ENCODE measurements around the gene C19orf67. TPM values are rescaled to one million over a fixed set of nuclear protein-coding genes. Genes with fewer than 3 reads are reported as not detected.
"Not testable (repeated sequence)": the region's sequence is repeated elsewhere in the genome, so short reads cannot be mapped to it uniquely, and the experiment has no call there.

C19orf67 gene
- total RNA-seq, 2 donors from 2014 or later: 0.97 TPM; not detected in 1

DNA sequence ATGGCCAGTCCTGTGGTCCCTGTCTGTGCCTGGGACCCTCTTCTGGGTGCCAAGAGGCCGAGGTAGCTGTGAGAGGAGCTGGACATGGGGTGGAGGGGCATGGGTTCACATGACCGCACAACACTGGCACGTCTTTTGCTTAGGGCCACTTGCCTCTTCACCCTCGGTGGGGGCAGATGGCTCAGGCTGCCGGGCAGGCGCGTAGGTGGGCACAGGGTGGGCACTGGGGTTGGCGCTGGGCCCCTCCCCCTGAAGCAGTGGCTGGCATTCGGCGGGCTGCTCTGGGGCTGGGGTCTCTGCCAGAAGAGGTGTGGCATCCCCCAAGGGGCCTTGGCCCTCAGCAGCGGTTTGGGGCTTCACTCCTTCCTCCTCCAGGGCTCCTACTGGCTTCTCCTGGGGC, 32.1 kb downstream of the C19orf67 start:
- DNase-seq (ENCODE audit: low spot score): no peak
- no peak for TF ChIP-seq POLR2A (IDR thresholded peaks at IDR 0.05)
- TF ChIP-seq, protein P1, sequence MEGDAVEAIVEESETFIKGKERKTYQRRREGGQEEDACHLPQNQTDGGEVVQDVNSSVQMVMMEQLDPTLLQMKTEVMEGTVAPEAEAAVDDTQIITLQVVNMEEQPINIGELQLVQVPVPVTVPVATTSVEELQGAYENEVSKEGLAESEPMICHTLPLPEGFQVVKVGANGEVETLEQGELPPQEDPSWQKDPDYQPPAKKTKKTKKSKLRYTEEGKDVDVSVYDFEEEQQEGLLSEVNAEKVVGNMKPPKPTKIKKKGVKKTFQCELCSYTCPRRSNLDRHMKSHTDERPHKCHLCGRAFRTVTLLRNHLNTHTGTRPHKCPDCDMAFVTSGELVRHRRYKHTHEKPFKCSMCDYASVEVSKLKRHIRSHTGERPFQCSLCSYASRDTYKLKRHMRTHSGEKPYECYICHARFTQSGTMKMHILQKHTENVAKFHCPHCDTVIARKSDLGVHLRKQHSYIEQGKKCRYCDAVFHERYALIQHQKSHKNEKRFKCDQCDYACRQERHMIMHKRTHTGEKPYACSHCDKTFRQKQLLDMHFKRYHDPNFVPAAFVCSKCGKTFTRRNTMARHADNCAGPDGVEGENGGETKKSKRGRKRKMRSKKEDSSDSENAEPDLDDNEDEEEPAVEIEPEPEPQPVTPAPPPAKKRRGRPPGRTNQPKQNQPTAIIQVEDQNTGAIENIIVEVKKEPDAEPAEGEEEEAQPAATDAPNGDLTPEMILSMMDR (IDR thresholded peaks at IDR 0.05): no peak
- no peak for TF ChIP-seq POLR2AphosphoS5 (IDR thresholded peaks at IDR 0.05)
- WGBS: 93% methylated on average over 9 of the region's 11 CpGs
- H3K36me3 ChIP-seq: no peaks in the 10 kb centered on the region
- no peak overlapping the region for H3K27ac ChIP-seq
- H3K9me3 ChIP-seq: no peaks in the 10 kb centered on the region
- H3K4me3 ChIP-seq: no peak overlapping the region
- H3K4me1 ChIP-seq (replicated peaks): no peaks in the 10 kb centered on the region
- intact Hi-C loops (cut with DNase I): no loop called here
- H3K27me3 ChIP-seq (replicated peaks; ENCODE audit: insufficient read depth): no peaks in the 10 kb centered on the region

DNA sequence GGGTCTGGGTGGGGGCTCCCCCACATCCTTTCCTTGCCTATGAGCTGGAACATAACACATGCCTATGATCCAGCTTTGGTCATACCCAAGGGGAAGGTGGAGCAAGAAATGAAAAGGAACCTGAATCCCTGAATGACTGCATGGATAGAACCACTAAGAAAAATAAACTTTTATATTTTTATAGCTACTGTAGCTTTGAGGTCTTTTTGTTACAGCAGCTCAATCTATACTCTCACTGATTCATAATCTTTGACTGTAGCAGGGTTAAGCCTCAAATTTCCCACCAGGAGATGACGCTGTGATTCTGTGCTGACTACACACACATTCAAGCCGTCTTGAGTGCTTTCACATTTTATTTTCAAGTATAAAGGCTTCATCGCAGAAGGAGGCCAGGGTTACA, 32.6 kb downstream of the C19orf67 start:
- intact Hi-C loops (cut with DNase I): no loop called here
- TF ChIP-seq POLR2AphosphoS5 (IDR thresholded peaks at IDR 0.05) (no peak), POLR2A (IDR thresholded peaks at IDR 0.05) (no peak)
- TF ChIP-seq, protein P1 (IDR thresholded peaks at IDR 0.05): no peak
- Histone ChIP-seq H3K9me3 (no peaks in the 10 kb centered on the region), H3K27me3 (replicated peaks; ENCODE audit: insufficient read depth) (no peaks in the 10 kb centered on the region), H3K4me3 (no peak overlapping the region), H3K36me3 (no peaks in the 10 kb centered on the region), H3K27ac (no peak overlapping the region), H3K4me1 (replicated peaks) (no peaks in the 10 kb centered on the region)
- 91% methylated on average over 3 of the region's 3 CpGs for WGBS
- no peak for DNase-seq (ENCODE audit: low spot score)

DNA sequence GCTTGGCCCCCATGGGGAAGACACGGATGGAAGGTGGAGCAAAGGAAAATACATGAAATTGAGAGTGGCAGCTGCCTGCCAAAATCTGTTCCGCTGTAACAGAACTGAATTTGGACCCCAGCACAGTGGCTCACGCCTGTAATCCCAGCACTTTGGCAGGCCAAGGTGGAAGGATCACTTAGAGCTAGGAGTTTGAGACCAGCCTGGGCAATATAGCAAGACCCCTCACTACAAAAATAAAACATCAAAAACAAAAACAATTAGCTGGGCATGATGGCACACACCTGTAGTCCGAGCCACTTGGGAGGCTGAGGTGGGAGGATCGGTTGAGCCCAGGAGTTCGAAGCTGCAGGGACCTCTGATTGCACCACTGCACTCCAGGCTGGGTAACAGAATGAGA, 33.1 kb downstream of the C19orf67 start:
- Histone ChIP-seq H3K4me1 (replicated peaks) (no peaks in the 10 kb centered on the region), H3K36me3 (no peaks in the 10 kb centered on the region), H3K9me3 (no peaks in the 10 kb centered on the region), H3K4me3 (no peak overlapping the region), H3K27ac (no peak overlapping the region), H3K27me3 (replicated peaks; ENCODE audit: insufficient read depth) (no peaks in the 10 kb centered on the region)
- WGBS: 83% methylated on average over 6 of the region's 6 CpGs
- intact Hi-C loops (cut with DNase I): no loop called here
- TF ChIP-seq POLR2AphosphoS5 (IDR thresholded peaks at IDR 0.05) (no peak), POLR2A (IDR thresholded peaks at IDR 0.05) (no peak)
- TF ChIP-seq, protein P1 (IDR thresholded peaks at IDR 0.05): no peak
- no peak for DNase-seq (ENCODE audit: low spot score)

DNA sequence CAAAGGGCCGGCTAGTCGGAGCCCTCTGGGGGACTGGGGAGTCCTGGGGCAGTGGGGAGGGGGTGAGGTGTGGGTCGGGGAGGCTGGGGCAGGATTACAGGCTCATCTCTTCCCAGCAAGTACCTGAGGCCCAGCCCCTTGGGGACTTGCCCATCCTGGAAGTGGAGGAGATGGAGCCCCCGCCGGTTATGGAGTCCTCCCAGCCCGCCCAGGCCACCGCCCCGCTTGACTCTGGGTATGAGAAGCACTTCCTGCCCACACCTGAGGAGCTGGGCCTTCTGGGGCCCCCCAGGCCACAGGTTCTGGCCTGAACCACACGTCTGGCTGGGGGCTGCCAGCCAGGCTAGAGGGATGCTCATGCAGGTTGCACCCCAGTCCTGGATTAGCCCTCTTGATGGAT, 33.6 kb downstream of the C19orf67 start:
- no peak overlapping the region for H3K4me3 ChIP-seq
- no peaks in the 10 kb centered on the region for H3K9me3 ChIP-seq
- DNase-seq (ENCODE audit: low spot score): no peak
- no peaks in the 10 kb centered on the region for H3K4me1 ChIP-seq (replicated peaks)
- WGBS: 77% methylated on average over 9 of the region's 9 CpGs
- TF ChIP-seq, protein P1 (IDR thresholded peaks at IDR 0.05): no peak
- no peak for TF ChIP-seq POLR2A (IDR thresholded peaks at IDR 0.05)
- no peak for TF ChIP-seq POLR2AphosphoS5 (IDR thresholded peaks at IDR 0.05)
- H3K27ac ChIP-seq: no peak overlapping the region
- no peaks in the 10 kb centered on the region for H3K27me3 ChIP-seq (replicated peaks; ENCODE audit: insufficient read depth)
- no peaks in the 10 kb centered on the region for H3K36me3 ChIP-seq
- intact Hi-C loops (cut with DNase I): no loop called here

DNA sequence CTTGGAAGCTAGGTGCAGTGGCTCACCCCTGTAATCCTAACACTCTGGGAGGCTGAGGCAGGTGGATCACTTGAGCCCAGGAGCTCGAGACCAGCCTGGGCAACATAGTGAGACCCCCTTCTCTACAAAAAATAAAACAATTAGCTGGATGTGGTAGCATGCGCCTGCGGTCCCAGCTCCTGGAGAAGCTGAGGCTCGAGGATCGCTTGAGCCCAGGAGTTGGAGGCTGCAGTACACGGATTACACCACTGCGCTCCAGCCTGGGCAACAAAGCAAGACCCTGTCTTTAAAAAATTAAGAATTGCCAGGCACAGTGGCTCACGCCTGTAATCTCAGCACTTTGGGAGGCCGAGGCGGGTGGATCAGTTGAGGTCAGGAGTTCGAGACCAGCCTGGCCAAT, 34.6 kb downstream of the C19orf67 start:
- H3K27me3 ChIP-seq (replicated peaks; ENCODE audit: insufficient read depth); DNase-seq (ENCODE audit: low spot score); intact Hi-C loops (cut with DNase I); H3K4me3 ChIP-seq; H3K36me3 ChIP-seq; H3K27ac ChIP-seq; H3K4me1 ChIP-seq (replicated peaks); H3K9me3 ChIP-seq: not testable (repeated sequence)
- 94% methylated on average over 11 of the region's 11 CpGs for WGBS
